Central memory CD8-positive, alpha-beta T cell (primary cell): ENCODE measurements around the gene SHISA6.

Experiments used
- ATAC-seq: fragments of 150-1000 bp; cut with Tn5 transposase; replicated peaks from 2 replicates; pipeline ENCODE4 v1.10.0; 2022; ENCODE audit warnings: mild to moderate bottlenecking, moderate FRiP score, moderate number of reproducible peaks; ENCODE audit not compliant: poor library complexity, severe bottlenecking; ENCODE audit errors: extremely low read depth
- DNase-seq, 2 donors: peaks; one replicate each; pipeline ENCODE4 v3.0.0; 2021; ENCODE audit warnings: low spot score in 2 of 2
- H3K27ac Mint-ChIP-seq: one replicate; pipeline ENCODE4 v1.8.0; 2022; ENCODE audit warnings: low read depth, mild to moderate bottlenecking, moderate library complexity, mixed read lengths
- H3K27me3 Mint-ChIP-seq: one replicate; pipeline ENCODE4 v1.8.0; 2022; ENCODE audit warnings: mixed read lengths
- H3K36me3 Mint-ChIP-seq: one replicate; pipeline ENCODE4 v1.8.0; 2022; ENCODE audit warnings: mild to moderate bottlenecking, moderate library complexity, mixed read lengths; ENCODE audit not compliant: insufficient read depth
- H3K4me1 Mint-ChIP-seq: one replicate; pipeline ENCODE4 v1.8.0; 2022; ENCODE audit warnings: mixed read lengths
- H3K4me3 Mint-ChIP-seq: one replicate; pipeline ENCODE4 v1.8.0; 2022; ENCODE audit warnings: mild to moderate bottlenecking, moderate library complexity, mixed read lengths
- H3K9me3 Mint-ChIP-seq: one replicate; pipeline ENCODE4 v1.8.0; 2022; ENCODE audit warnings: mixed read lengths

The SHISA6 gene

GRCh38 chr17:11612956-11613355 is 371.9 kb downstream of the SHISA6 start:
- no peaks in the 10 kb centered on the region for H3K36me3 Mint-ChIP-seq
- no peaks in the 10 kb centered on the region for H3K4me1 Mint-ChIP-seq
- peaks cover 6% of the 10 kb centered on the region for H3K9me3 Mint-ChIP-seq
- H3K27me3 Mint-ChIP-seq, result no peaks in the 10 kb centered on the region
- no peak overlapping the region for H3K27ac Mint-ChIP-seq
- H3K4me3 Mint-ChIP-seq, result no peak overlapping the region
- ATAC-seq (no peak), DNase-seq (no peak)
